ENCODE data around the gene DACH1. TPM values are rescaled to one million over a fixed set of nuclear protein-coding genes. Genes with fewer than 3 reads are reported as not detected.

The DACH1 gene
- total and polyA plus RNA-seq, 2 of the 8 experiments (the other 6 are each of a cell fraction or from before 2014, with no cell fraction given), result 0.12 to 0.67 TPM

DNA sequence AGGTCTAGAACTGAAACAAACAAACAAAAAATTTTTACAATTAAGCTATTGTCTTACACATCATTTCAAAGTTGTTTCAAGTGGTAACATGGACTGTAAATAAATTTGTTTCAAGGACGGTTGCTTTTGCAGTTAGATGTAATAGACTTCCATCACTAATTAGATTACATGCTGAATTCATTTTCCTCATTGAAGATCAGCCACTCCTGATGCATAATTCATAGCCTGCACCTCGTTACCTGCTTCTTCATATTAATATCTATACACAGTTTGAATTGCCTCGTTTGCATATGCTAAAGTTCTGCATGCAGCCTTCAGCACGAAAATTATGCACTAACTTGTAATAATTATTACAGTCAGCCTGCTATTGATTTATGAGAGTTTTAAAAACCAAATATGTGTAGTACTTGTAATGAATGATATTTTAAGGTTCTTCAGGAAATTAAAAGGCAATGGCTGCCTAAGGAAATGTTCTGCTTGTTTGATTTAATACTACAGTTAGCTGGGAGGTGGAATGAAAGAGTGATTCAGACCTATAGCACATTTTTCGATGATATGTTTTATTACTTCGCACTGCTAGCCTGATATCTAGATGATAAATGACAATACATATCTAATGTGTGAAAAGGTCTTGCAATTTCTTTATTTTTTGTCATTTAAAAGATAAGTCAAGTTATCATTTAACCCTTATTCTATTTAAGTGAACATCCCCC, 184.9 kb downstream of the DACH1 start:
- Histone ChIP-seq H3K9ac (replicated peaks in 1 of 4; ENCODE audit: extremely low read depth in 1 of 4, low read depth in 3 of 4, low read length in 3 of 4) (no peak overlapping the region), H2BK20ac (ENCODE audit: low read length) (no peak overlapping the region), H3K79me1 (ENCODE audit: low read depth, low read length) (no peaks in the 10 kb centered on the region), H3K18ac (ENCODE audit: extremely low read depth, low read length) (no peak overlapping the region), H4K20me1 (replicated peaks in 1 of 2; ENCODE audit: control insufficient read depth in 1 of 2, insufficient read depth in 2 of 2, low read length in 2 of 2) (no peaks in the 10 kb centered on the region), H2AFZ (ENCODE audit: low read length) (no peak overlapping the region), H3K23ac (ENCODE audit: insufficient read length) (no peak overlapping the region), H3K4me3 (ENCODE audit: extremely low read depth in 1 of 4, insufficient read depth in 2 of 4, low read depth in 3 of 4, low read length in 4 of 4) (no peak overlapping the region), H4K5ac (ENCODE audit: insufficient read length, low read depth, low read length) (no peak overlapping the region), H3K9me3 (ENCODE audit: insufficient read depth in 2 of 2, low read depth in 1 of 2, low read length in 1 of 2) (no peaks in the 10 kb centered on the region), H4K91ac (replicated peaks; ENCODE audit: insufficient read length, low read length) (no peak overlapping the region), H2AK5ac (ENCODE audit: low read depth, low read length) (no peak overlapping the region), H3K56ac (replicated peaks; ENCODE audit: insufficient read length, low read depth, low read length) (no peak overlapping the region), H3K23me2 (ENCODE audit: low read depth, low read length) (no peaks in the 10 kb centered on the region), H3K4ac (replicated peaks; ENCODE audit: insufficient read length, low read depth, low read length) (no peak overlapping the region), H4K8ac (ENCODE audit: extremely low read depth, insufficient read depth, low read length) (no peak overlapping the region), H3K27ac (ENCODE audit: low read depth, low read length) (no peak overlapping the region), H3K4me1 (replicated peaks in 1 of 4; ENCODE audit: control insufficient read depth in 3 of 4, insufficient read depth in 4 of 4, low read length in 3 of 4) (peaks cover 0 to 9% (median 4%) of the 10 kb centered on the region in 4 experiments; a peak in 3 of 7 replicates), H2BK15ac (ENCODE audit: low read length) (no peak overlapping the region), H3K14ac (ENCODE audit: insufficient read length) (no peak overlapping the region), H3K36me3 (ENCODE audit: control insufficient read depth in 2 of 4, insufficient read depth in 4 of 4, low read length in 3 of 4) (no peaks in the 10 kb centered on the region), H3K79me2 (ENCODE audit: control insufficient read depth in 1 of 2, insufficient read depth in 2 of 2, low read length in 2 of 2) (no peaks in the 10 kb centered on the region), H3K27me3 (replicated peaks in 1 of 4; ENCODE audit: control insufficient read depth in 3 of 4, extremely low read depth in 1 of 4, insufficient read depth in 3 of 4, low read length in 3 of 4) (peaks cover 5 to 31% (median 22%) of the 10 kb centered on the region in 4 experiments), H2BK5ac (ENCODE audit: low read depth, low read length) (no peak overlapping the region), H2BK12ac (ENCODE audit: low read depth, low read length) (no peak overlapping the region), H2BK120ac (replicated peaks; ENCODE audit: low read depth, low read length) (no peak overlapping the region), H3K4me2 (ENCODE audit: insufficient read depth in 1 of 2, low read depth in 2 of 2, low read length in 2 of 2) (no peak overlapping the region)
- ChIA-PET CTCF (ENCODE audit: partially characterized antibody) (interaction anchor here (0.6 to 0.8 kb wide), 2 partner anchors 172 to 866 kb away, joined by 3 read pairs; no protein-coding TSS in a partner anchor), POLR2A (ENCODE audit: partially characterized antibody) (no interaction called here)
- 85% methylated on average over 6 of the region's 6 CpGs; no CpG with 5 or more reads in 1 of the 2 experiments for WGBS, 2 experiments (ENCODE audit: extremely low coverage in 1 of 2, insufficient coverage in 1 of 2, insufficient read length in 1 of 2, insufficient replicate concordance in 2 of 2, low coverage in 1 of 2, low lambda C conversion rate in 2 of 2, missing lambda C conversion rate in 1 of 2)
- FAIRE-seq (no peak), DNase-seq (ENCODE audit: low read depth in 1 of 2, low spot score in 2 of 2) (no peak)
- TF ChIP-seq TEAD4 (IDR thresholded peaks at IDR 0.05; ENCODE audit: low read depth, low read length), result no peak
- no peak for TF ChIP-seq SAP30 (IDR thresholded peaks at IDR 0.05; ENCODE audit: insufficient read depth, insufficient replicate concordance, low read length)
- TF ChIP-seq CREB1 (IDR thresholded peaks at IDR 0.05), result no peak
- no peak for TF ChIP-seq ASH2L (IDR thresholded peaks at IDR 0.05; ENCODE audit: low read length)
- no peak for TF ChIP-seq SIN3A (conservative IDR thresholded peaks at IDR 0.05 in 1 of 2, IDR thresholded peaks at IDR 0.05 in 1 of 2; ENCODE audit: low read depth in 1 of 2, low read length in 2 of 2)
- no peak for TF ChIP-seq FOSL1 (IDR thresholded peaks at IDR 0.05; ENCODE audit: insufficient read depth, low read depth, low read length)
- TF ChIP-seq KDM1A (IDR thresholded peaks at IDR 0.05; ENCODE audit: borderline replicate concordance, low read length), result no peak
- TF ChIP-seq GTF2F1 (IDR thresholded peaks at IDR 0.05; ENCODE audit: borderline replicate concordance, low read depth, low read length), result no peak
- no peak for TF ChIP-seq RBBP5 (IDR thresholded peaks at IDR 0.05; ENCODE audit: borderline replicate concordance, low read depth, low read length)
- no peak for TF ChIP-seq NRF1 (IDR thresholded peaks at IDR 0.05; ENCODE audit: low read depth, low read length)
- no peak for TF ChIP-seq SIRT6 (IDR thresholded peaks at IDR 0.05; ENCODE audit: low read length)
- TF ChIP-seq KDM4A (IDR thresholded peaks at IDR 0.05; ENCODE audit: low read depth, low read length, severe bottlenecking), result no peak
- no peak for TF ChIP-seq EP300 (IDR thresholded peaks at IDR 0.05; ENCODE audit: borderline replicate concordance in 1 of 2, low read depth in 2 of 2, low read length in 2 of 2)

All from H1 (cell line).